GM12878 (cell line): ENCODE results near the gene IRF6. TPM values are rescaled to one million over a fixed set of nuclear protein-coding genes. Genes with fewer than 3 reads are reported as not detected.

Experiments used
- BCL3 ChIP-seq: IDR thresholded peaks from 2 replicates; pipeline ENCODE4 v1.6.1; 2011; ENCODE audit warnings: borderline replicate concordance, low read depth, mild to moderate bottlenecking, moderate library complexity, low read length; ENCODE audit not compliant: insufficient read depth, poor library complexity, severe bottlenecking
- CREB1 ChIP-seq: IDR thresholded peaks from 2 replicates; pipeline ENCODE4 v1.6.1; 2012; ENCODE audit warnings: low read depth, mild to moderate bottlenecking, inconsistent platforms
- E2F8 ChIP-seq: fragments of 450-650 bp; IDR thresholded peaks from 2 replicates; pipeline ENCODE4 v1.6.1; 2018; ENCODE audit warnings: mild to moderate bottlenecking, low read depth, moderate library complexity; ENCODE audit not compliant: partially characterized antibody
- ETV6 ChIP-seq, 2 experiments: fragments of 450-650 bp in 1 of 2; IDR thresholded peaks in 1 of 2; conservative IDR thresholded peaks in 1 of 2; 2 replicates each; pipeline ENCODE4 v1.6.1; 2014; ENCODE audit warnings: antibody characterized with exemption in 1 of 2, borderline replicate concordance in 1 of 2, low read depth in 1 of 2, mild to moderate bottlenecking in 1 of 2, moderate library complexity in 1 of 2
- GATAD2B ChIP-seq: fragments of 450-650 bp; conservative IDR thresholded peaks from 2 replicates; pipeline ENCODE4 v1.6.1; 2017; ENCODE audit warnings: low read depth, mild to moderate bottlenecking, moderate library complexity
- HCFC1 ChIP-seq: fragments of 150-350 bp; IDR thresholded peaks from 2 replicates; pipeline ENCODE4 v1.6.1; 2014; ENCODE audit warnings: low read length
- IKZF1 ChIP-seq: fragments of 450-650 bp; conservative IDR thresholded peaks from 2 replicates; pipeline ENCODE4 v1.6.1; 2017; ENCODE audit warnings: antibody characterized with exemption, mild to moderate bottlenecking
- JUNB ChIP-seq: IDR thresholded peaks from 2 replicates; pipeline ENCODE4 v1.6.1; 2016; ENCODE audit warnings: antibody characterized with exemption, mild to moderate bottlenecking
- MTA2 ChIP-seq: fragments of 450-650 bp; IDR thresholded peaks from 2 replicates; pipeline ENCODE4 v1.6.1; 2016; ENCODE audit warnings: low read depth, mild to moderate bottlenecking, moderate library complexity
- NR2C1 ChIP-seq: fragments of 450-650 bp; IDR thresholded peaks from 2 replicates; pipeline ENCODE4 v1.6.1; 2017; ENCODE audit warnings: antibody characterized with exemption, mild to moderate bottlenecking, moderate library complexity
- PBX3 ChIP-seq: IDR thresholded peaks from 2 replicates; pipeline ENCODE4 v1.6.1; 2011; ENCODE audit warnings: mild to moderate bottlenecking, low read depth, low read length, moderate library complexity; ENCODE audit not compliant: insufficient replicate concordance
- POLR2A ChIP-seq: IDR thresholded peaks from 2 replicates; pipeline ENCODE4 v1.6.1; 2011; ENCODE audit warnings: low read depth, mild to moderate bottlenecking, low read length
- RB1 ChIP-seq: fragments of 450-650 bp; formaldehyde crosslinking; IDR thresholded peaks from 2 replicates; pipeline ENCODE4 v1.6.1; 2017; ENCODE audit warnings: mild to moderate bottlenecking, borderline replicate concordance
- RELB ChIP-seq: fragments of 450-650 bp; IDR thresholded peaks from 2 replicates; pipeline ENCODE4 v1.6.1; 2017; ENCODE audit warnings: low read depth, mild to moderate bottlenecking, moderate library complexity
- RFX5 ChIP-seq: IDR thresholded peaks from 2 replicates; pipeline ENCODE4 v1.6.1; 2011; ENCODE audit warnings: low read depth, low read length, improper control_type of control experiment
- SKIL ChIP-seq: fragments of 450-650 bp; IDR thresholded peaks from 2 replicates; pipeline ENCODE4 v1.6.1; 2017; ENCODE audit warnings: mild to moderate bottlenecking, low read depth, inconsistent platforms; ENCODE audit not compliant: poor library complexity, severe bottlenecking
- SP1 ChIP-seq: IDR thresholded peaks from one replicate; pipeline ENCODE4 v1.6.1; 2011; ENCODE audit warnings: low read depth, low read length
- SPI1 ChIP-seq: IDR thresholded peaks from 2 replicates; pipeline ENCODE4 v1.6.1; 2011; ENCODE audit warnings: low read depth, mild to moderate bottlenecking, low read length, moderate library complexity, borderline replicate concordance; ENCODE audit not compliant: insufficient read depth
- STAT1 ChIP-seq: fragments of 450-650 bp; conservative IDR thresholded peaks from 2 replicates; pipeline ENCODE4 v1.6.1; 2014; ENCODE audit warnings: antibody characterized with exemption, mild to moderate bottlenecking
- YBX1 ChIP-seq: fragments of 450-650 bp; IDR thresholded peaks from 2 replicates; pipeline ENCODE4 v1.6.1; 2016; ENCODE audit warnings: antibody characterized with exemption
- ZZZ3 ChIP-seq: IDR thresholded peaks from 2 replicates; pipeline ENCODE4 v1.6.1; 2011; ENCODE audit warnings: low read depth; ENCODE audit not compliant: control insufficient read depth, insufficient read length
- polyA plus RNA-seq, 11 experiments: library from polyadenylated mRNA; depleted of rRNA in 4 of 11; unstranded in 6 of 11; stranded (reverse) in 5 of 11; fragments of >200 nt; fragmentation: Nextera tagmentation in 4 of 11; fragmentation: Illumina TruSeq in 1 of 11; extraction: Ambion mirVana in 4 of 11; extraction: Trizol in 1 of 11; gene quantifications; 1 replicate in 1 of 11; 2 replicates in 10 of 11; pipeline versions ENCODE4 v1.2.1 to v1.2.3, GENCODE V29; 2011 to 2016; ENCODE audit warnings: inconsistent platforms in 2 of 11, missing spikeins in 2 of 11, low read depth in 1 of 11
- total RNA-seq, 4 experiments: library from RNA; depleted of rRNA in 3 of 4; stranded (reverse); fragments of >200 nt in 3 of 4; fragmentation: Illumina TruSeq in 1 of 4; extraction: Trizol in 1 of 4; gene quantifications; 2 replicates each; pipeline versions ENCODE4 v1.2.1 to v1.2.3, GENCODE V29; 2013 to 2021

Gene IRF6
- total and polyA plus RNA-seq, 10 of the 15 experiments (the other 5 are each of a cell fraction or from before 2014, with no cell fraction given): 0.04 to 0.50 (median 0.09) TPM; not detected in 1

- TF ChIP-seq RELB (no peak), STAT1 (peak; percentile 79; the same call in 1 of the 2 replicates), HCFC1 (no peak), BCL3 (no peak), POLR2A (no peak), MTA2 (no peak; the same call in none of the 2 replicates), E2F8 (no peak), SPI1 (no peak), JUNB (peak; percentile 21; the same call in 1 of the 2 replicates), RFX5 (peak; percentile 60; the same call in 1 of the 2 replicates), IKZF1 (peak; percentile 84), NR2C1 (0 out of 2 replicates have a peak, but pooled peaks have one; percentile 5), SKIL (peak; percentile 46), CREB1 (peak; percentile 59; the same call in 1 of the 2 replicates), SP1 (peak; percentile 20), PBX3 (no peak), RB1 (peak; percentile 93; the same call in 1 of the 2 replicates), YBX1 (no peak), GATAD2B (no peak; the same call in none of the 2 replicates), ETV6 (conservative IDR thresholded peaks at IDR 0.05 in 1 of 2, IDR thresholded peaks at IDR 0.05 in 1 of 2; ENCODE audit: borderline replicate concordance in 1 of 2, low read depth in 1 of 2) (0 out of 4 replicates have a peak, but pooled peaks of 1 of the 2 experiments have one; percentile 11), ZZZ3 (no peak)
Observed at GRCh38 chr1:209747580-209748262, 58.2 kb downstream of the IRF6 start (continued).
